ENCODE measurements around the gene YJU2.
A peak's percentile ranks its signal among the peaks of the same experiment; 100 is the strongest.
"Not testable (repeated sequence)": the region's sequence is repeated elsewhere in the genome, so short reads cannot be mapped to it uniquely, and the experiment has no call there.

The YJU2 gene

DNA sequence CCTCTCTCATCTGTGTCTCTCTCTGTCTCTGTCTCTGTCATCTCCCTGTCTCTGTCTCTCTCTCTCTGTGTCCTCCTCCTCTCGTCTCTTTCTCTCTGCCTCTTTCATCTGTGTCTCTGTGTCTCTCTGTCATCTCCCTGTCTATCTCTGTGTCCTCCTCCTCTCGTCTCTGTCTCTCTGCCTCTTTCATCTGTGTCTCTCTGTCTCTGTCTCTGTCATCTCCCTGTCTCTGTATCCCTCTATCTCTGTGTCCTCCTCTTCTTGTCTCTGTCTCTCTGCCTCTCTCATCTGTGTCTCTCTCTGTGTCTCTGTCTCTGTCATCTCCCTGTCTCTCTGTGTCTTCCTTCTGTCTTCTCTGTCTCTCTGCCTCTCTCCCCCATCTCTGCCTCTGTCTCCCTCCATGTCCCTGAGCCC lies 18.1 kb upstream of the YJU2 start:
- no peak for DNase-seq (ENCODE audit: low read depth in 2 of 2)

DNA sequence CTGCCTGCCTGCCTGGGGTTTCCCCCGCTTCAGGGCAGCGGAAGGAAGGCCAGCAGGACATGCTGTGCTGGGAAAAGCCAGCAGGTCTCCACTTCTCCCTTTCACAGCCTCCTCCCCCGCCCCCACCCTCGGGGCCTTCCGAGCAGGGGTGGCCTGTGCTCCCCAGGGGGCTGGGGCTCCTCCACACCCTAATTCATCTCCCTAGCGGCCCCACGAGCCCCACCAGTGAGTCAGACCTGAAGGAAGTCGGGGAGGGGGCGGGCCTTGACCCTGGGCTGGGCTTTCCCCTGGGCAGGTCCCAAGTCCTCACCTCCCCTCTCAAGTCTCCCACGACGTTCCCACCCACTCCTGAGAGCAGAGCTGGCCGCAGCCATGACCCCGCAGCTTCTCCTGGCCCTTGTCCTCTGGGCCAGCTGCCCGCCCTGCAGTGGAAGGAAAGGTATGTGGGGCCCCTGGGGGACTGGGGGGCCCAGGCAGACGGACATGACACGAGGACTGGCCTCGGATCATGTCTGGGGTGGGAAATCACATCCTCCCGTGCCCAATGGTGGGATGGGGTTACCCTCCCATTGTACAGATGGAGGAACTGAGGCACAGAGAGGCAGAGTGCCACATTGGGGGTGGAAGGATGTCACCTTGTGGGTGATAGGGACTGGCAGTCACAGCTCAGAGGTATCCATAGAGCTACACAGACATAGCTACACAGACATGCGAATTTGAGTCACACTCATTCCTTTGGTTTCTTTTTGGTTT lies 17.5 kb upstream of the YJU2 start, which contains the start of gene EBI3:
EBI3 (plus strand) TSS at position 345 of the 753 bp plus-strand sequence; CDS start at position 373, 28 bp downstream.
- DNase-seq (ENCODE audit: low read depth in 2 of 2), result peak in 1 of 2 donors; percentile 43

DNA sequence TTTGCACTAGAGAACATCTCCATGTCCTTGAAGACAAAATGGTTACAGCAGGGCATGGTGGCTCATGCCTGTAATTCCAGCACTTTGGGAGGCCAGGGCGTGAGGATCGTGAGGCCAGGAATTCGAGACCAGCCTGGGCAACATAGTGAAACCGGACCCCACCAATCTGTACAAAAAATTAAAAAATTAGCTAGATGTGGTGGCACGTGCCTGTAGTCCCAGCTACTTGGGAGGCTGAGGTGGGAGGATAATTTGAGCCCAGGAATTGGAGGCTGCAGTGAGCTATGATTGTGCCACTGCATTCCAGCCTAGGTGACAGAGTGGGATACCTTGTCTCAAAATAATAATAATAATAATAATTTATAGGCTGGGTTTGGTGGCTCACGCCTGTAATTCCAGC lies 16.6 kb upstream of the YJU2 start:
- not testable (repeated sequence) for DNase-seq (ENCODE audit: low read depth in 2 of 2)

DNA sequence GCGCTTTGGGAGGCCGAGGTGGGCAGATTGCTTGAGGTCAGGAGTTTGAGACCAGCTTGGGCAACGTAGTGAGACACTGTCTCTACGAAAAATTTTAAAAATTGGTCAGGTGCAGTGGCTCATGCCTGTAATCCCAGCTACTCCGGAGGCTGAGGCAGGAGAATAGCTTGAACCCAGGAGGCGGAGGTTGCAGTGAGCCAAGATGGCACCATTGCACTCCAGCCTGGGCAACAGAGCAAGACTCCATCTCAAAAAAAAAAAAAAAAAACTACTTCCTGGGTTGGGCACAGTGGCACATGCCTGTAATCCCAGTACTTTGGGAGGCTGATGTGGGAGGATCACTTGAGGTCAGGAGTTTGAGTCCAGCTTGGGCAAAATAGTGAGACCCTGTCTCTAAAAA lies 15.4 kb upstream of the YJU2 start:
- not testable (repeated sequence) for DNase-seq (ENCODE audit: low read depth in 2 of 2)

DNA sequence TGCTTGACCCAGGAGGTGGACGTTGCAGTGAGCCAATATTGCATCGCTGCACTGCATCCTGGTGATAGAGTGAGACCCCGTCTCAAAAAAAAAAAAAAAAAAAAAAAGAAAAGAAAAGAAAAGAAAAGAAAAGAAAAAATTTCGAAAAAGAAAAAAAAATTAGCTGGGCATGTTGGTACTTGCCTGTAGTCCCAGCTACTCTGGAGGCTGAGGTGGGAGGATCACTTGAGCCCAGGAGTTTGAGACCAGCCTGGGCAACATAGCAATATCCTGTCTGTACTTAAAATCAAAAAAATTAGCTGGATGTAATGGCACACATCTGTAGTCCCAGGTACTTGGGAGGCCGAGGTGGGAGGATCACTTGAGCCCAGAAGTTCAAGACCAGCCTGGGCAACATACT lies 14.7 kb upstream of the YJU2 start:
- DNase-seq (ENCODE audit: low read depth in 2 of 2), result not testable (repeated sequence)

DNA sequence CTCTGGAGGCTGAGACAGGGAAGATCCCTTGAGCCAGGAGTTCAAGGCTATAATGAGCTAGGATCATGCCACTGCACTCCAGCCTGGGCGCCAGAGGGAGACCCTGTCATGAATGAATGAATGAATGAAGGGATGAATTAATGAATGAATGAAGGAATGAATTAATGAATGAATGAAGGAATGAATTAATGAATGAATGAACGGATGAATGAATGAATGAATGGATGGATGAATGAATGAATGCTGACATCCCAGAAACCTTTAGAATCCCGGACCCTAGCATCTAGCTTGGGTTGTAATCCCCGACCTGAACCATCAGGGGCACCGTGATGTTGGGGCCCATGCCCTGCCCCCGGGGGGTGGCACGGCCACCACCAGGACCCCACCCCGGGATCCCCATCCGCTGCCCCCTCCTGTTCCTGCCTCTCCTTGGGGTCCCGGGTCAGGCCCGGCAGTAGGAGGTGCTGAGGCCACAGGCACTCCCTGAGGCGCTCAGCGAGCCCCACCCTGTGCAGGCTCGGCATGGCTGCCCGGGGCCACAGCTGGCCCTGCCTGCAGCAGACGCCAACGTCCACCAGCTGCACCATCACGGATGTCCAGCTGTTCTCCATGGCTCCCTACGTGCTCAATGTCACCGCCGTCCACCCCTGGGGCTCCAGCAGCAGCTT lies 14.1 kb upstream of the YJU2 start:
- DNase-seq (ENCODE audit: low read depth in 2 of 2), result no peak

DNA sequence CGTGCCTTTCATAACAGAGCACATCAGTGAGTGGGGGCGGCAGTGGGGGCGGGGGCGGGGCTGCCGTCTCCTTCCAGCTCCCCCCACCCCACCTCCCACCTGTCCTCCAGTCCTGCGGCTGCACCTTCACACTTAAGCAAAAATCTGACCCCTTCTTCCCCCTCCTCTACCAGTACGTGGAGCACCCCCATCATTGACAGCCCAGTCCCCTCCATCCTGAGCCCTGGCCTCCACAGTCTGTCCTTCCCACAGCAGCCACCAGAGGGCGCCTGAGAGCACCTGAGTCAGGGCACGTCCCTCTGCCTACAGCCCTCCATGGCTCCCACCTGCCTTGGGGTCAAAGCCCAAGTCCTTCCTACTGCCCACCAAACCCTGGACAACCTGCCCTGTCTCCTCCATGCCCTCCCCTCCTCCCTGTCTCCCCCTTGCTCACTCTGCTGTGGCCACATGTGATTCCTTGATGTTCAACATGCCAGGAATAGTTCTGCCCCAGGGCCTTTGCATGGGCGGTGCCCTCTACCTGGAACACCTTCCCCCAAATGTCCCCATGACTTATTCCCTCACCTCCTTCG lies 13.5 kb upstream of the YJU2 start:
- DNase-seq (ENCODE audit: low read depth in 2 of 2), result peak; percentile 25 to 59

DNA sequence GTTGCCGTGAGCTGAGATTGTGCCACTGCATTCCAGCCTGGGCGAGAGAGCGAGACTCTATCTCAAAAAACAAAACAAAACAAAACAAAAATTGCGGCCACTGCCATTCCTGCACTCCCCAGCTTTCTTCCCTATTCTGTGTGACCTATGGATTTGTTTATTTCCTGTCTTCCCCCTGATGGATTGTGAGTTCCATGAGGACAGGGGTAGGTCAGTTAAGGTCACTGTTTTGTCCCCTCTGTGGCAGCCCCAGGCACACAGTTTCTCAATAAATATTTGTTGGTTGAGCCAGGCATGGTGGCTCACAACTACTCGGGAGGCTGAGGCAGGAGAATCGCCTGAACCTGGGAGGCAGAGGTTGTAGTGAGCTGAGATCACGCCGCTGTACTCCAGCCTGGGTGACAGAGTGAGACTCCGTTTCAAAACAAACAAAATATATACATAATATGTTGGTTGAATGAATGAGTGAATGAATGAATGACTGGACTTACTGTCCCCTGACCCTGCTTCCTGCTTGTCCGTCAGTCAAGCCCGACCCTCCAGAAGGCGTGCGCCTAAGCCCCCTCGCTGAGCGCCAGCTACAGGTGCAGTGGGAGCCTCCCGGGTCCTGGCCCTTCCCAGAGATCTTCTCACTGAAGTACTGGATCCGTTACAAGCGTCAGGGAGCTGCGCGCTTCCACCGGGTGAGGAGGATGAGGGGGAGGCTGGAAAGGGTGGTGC lies 12.6 kb upstream of the YJU2 start:
- no peak for DNase-seq (ENCODE audit: low read depth in 2 of 2)

DNA sequence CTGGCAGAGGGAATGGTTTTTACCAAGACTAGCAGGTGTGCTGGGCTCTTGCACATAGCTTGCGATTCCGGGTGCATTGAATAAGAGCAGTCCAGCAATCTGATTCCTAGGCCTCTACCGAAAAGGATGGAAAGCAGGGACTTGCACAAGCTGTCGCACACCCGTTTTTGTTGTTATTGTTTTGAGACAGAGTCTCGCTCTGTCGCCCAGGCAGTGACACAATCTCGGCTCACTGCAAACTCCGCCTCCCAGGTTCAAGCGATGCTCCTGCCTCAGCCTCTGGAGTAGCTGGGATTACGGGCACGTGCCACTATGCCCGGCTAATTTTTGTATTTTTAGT lies 12.0 kb upstream of the YJU2 start:
- no peak for DNase-seq (ENCODE audit: low read depth in 2 of 2)

DNA sequence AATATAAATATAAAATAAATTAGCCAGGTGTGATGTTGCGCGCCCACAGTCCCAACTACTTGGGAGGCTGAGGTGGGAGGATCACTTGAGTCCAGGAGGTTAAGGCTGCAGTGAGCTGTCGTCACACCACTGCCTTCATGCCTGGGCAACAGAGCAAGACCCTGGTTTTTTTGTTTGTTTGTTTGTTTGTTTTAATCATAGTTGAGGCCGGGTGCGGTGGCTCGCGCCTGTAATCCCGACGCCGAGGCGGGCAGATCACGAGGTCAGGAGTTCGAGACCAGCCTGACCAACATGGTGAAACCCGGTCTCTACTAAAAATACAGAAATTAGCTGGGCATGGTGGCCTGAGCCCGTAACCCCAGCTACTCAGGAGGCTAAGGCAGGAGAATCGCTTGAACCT lies 9.4 kb upstream of the YJU2 start:
- DNase-seq (ENCODE audit: low read depth in 2 of 2), result not testable (repeated sequence)

DNA sequence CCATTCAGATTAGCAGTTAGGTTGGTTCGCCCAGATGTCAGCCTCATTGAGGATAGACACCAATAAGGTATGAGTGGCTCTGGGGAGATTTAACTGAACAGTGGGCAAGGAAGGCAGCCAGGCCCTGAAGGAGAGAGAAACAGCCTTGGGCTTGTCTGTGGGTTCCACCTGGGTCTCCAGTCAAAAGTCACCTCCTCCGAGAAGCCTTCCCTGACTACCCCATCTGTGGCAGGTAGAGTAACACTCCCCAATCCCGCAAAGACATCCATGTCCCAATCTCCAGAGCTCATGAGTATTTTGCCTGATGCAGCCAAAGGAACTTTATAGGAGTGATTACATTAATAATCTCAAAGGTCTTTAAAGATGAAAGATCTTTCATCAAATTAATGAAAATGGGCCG lies 8.0 kb upstream of the YJU2 start:
- no peak for DNase-seq (ENCODE audit: low read depth in 2 of 2)

DNA sequence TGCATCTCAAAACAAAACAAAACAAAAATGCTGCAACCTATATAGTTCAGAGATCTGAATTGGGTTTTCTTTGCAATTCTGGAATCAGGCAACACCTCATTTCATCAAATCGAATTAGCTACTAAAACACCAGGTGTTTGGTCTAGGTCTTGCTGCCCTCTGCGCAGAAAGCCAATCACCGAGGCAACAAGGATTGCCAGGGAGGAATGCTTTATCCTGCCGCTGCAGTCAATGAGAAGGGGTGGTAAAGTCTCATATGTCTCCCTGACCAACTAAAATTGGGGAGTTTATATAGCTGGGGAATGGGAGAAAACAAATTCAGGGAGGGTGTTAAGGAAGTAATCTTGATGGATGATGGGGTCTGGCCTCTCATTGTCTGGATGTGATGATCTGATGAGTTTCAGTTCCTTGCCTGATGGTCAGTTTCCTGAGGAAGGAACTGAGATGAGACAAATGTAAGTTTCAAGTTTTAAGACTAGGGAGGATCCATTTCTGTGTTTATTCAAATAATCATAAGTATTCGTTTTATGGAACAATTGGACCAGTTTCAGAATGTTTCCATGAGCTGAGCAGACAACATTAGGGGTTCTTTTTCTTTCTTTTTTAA lies 5.0 kb upstream of the YJU2 start:
- DNase-seq (ENCODE audit: low read depth in 2 of 2), result no peak

DNA sequence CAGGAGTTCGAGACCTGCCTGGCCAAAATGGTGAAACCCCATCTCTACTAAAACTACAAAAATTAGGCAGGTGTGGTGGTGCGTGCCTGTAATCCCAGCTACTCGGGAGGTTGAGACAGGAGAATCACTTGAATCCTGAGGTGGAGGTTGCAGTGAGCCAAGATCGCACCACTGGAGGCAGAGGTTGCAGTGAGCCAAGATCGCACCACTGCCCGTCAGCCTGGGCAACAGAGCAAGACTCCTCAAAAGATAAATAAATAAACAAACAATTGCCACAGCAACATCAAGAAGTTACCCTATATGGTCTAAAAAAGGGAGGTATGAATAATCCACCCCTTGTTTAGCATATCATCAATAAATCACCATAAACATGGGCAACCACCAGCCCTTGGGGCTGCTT lies 942 bp upstream of the YJU2 start:
- not testable (repeated sequence) for DNase-seq (ENCODE audit: low read depth in 2 of 2)

DNA sequence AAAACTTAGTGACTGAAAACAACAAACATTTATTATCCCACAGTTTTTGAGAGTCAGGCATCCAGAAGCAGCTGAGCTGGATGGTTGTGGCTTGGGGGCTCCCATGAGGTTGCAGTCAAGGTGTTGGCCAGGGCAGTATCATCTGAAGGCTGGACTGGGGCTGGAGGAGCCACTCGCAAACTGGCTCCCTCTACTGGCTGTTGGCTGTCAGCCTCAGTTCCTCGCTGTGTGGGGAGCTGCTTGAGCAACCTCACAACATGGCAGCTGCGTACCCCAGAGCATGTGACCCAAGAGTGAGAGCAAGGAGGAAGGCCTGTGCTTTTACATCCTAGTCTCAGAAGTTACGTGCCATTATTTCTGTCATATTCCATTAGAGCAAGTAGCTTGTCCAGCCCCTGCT lies 9.7 kb downstream of the YJU2 start:
- no peak for DNase-seq (ENCODE audit: low read depth in 2 of 2)

DNA sequence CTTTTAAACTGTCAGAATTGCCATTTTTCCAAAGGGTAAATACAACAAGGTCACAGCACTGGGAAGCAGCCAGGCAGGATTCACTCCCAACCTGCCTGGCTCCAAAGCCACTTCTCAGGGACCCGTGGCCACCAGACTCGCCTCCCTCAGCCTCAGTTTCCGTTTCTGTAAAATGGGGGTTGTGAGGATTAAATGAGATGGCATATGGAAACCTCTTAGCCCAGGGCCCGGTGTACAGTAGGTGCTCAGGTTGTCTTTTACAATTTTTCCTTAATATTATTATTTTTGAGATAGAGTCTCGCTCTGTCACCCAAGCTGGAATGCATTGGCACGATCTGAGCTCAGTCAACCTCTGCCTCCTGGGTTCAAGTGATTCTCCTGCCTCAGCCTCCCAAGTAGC lies 10.1 kb downstream of the YJU2 start:
- no peak for DNase-seq (ENCODE audit: low read depth in 2 of 2)

DNA sequence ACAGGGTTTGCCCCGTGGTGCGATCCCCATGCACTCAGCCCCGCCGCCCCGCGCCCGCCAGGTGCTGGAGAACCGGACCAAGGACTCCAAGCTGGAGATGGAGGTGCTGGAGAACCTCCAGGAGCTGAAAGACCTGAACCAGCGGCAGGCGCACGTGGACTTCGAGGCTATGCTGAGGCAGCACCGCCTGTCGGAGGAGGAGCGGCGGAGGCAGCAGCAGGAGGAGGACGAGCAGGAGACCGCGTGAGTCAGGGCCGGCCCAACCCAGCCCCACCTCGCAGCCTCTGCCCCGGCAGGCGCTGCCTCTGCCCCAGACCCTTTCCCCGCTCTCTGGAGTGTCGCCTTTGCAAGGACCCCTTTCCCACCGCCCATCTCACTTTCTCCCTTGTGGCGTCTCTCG lies 11.3 kb downstream of the YJU2 start:
- DNase-seq (ENCODE audit: low read depth in 2 of 2), result no peak

DNA sequence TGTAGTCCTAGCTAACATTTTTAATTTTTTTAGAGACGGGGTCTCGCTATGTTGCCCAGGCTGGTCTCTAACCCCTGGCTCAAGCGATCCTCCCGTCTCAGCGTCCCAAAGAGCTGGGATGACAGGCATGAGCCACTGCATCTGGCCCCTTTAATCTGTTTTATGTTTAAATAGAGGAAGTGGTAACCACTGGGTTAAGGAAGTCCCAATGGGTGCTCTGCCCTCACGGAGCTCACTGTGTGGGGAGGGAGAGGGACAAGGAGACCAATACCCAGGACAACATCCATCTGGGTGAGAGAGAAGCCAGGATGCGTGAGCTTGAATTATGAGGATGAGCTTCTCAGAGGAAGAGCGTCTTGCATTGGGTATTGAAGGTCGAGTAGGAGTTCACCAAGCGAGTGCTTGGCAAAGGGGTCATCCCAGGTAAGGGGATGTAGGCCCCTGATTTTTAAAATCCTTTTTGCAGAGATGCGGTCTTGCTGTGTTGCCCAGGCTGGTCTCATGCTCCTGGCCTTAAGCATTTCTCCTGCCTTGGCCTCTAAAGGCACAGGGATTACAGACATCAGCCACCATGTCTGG lies 13.8 kb downstream of the YJU2 start:
- DNase-seq (ENCODE audit: low read depth in 2 of 2), result no peak

DNA sequence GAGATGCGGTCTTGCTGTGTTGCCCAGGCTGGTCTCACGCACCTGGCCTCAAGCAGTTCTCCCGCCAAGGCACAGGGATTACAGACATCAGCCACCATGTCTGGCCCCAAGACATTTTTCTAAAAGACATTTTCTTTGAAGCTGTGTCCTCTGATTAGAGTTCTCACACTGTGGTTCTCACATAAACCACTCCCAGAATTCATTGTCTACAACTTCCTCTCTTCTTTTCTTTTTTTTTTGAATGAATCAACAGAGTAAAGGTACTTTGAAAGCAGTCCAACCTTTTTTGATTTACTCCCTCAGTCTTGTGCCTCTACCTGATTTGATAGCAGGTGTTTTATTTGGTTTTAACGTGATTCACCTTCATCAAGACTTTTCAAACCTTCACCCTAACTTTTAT lies 17.9 kb downstream of the YJU2 start:
- no peak for DNase-seq (ENCODE audit: low read depth in 2 of 2)

DNA sequence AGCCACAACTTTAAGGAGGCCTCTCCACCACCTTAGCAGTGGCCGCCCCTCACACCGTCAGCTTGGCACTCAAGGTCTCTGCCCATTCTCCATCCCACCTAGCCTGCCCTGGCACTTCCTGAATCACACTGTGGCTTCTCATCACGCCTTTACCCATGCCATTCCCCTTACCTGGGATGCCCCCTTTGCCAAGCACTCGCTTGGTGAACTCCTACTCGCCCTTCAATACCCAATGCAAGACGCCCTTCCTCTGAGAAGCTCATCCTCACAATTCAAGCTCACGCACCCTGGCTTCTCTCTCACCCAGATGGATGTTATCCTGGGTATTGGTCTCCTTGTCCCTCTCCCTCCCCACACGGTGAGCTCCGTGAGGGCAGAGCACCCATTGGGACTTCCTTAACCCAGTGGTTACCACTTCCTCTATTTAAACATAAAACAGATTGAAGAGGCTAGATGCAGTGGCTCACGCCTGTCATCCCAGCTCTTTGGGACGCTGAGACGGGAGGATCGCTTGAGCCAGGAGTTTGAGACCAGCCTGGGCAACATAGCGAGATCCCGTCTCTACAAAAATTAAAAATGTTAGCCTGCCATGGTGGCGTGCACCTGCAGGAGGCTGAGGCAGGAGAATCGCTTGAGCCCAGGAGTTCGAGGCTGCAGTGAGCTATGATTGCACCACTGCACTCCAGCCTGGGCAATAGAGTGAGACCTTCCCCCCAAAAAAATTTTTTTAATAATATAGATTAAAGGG lies 19.5 kb downstream of the YJU2 start:
- no peak for DNase-seq (ENCODE audit: low read depth in 2 of 2)

DNA sequence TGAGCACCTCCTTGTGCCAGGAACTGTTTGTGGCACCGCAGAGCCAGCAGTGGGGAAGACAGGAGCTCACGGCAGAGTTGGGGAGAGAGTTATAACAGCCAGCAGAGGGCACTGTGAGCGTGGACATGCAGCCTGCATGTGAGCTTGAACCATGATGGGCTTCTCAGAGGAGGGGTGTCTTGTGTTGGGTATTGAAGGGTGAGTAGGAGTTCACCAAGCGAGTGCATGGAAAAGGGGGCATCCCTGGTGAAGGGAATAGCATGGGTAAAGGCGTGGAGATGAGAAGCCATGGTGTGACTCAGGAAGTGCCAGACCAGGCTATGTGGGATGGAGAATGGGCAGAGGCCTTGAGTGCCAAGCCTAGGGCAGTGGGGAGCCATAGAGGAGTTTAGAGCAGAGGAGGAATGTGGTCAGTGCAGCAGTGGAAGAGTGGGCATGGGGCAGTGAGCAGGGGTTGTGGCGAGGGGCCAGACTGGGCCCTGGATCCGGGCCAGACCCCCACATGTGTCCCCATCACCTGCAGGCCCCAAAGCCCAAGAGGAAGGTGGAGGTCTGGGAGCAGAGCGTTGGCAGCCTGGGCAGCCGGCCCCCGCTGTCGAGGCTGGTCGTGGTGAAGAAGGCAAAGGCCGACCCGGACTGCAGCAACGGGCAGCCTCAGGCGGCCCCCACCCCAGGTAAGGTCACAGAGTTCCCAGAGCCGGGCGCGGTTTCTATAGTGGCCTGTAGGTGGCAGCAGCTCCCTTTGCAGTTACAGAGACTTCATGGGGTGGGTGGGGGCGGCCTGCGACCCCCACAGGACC lies 20.4 kb downstream of the YJU2 start:
- peak in 1 of 2 donors; percentile 52 for DNase-seq (ENCODE audit: low read depth in 2 of 2)

All from stimulated activated CD4-positive, alpha-beta T cell treated with anti-CD3 and anti-CD28 coated beads, Interleukin-1b, Interleukin-23, amount 100 ng/mL, for 1 hour (primary cell).